Coronary artery (tissue), 2 donors: ENCODE data around the gene DTHD1.

Experiments used
- DNase-seq: peaks from one replicate; pipeline ENCODE4 v3.0.0-alpha.2; 2017; ENCODE audit warnings: low spot score
- H3K27ac ChIP-seq, 2 donors: fragments of 200-600 bp; sonication (generic); one replicate each; pipeline ENCODE4 v1.5.1; 2016 to 2019
- H3K4me3 ChIP-seq: fragments of 200-600 bp; sonication (generic); 2 replicates; pipeline ENCODE4 v1.5.1; 2016; ENCODE audit warnings: mild to moderate bottlenecking, moderate library complexity
- CTCF ChIP-seq: fragments of 200-600 bp; sonication (generic); IDR thresholded peaks from one replicate; pipeline ENCODE4 v1.5.1; 2019; ENCODE audit warnings: antibody characterized with exemption

DTHD1 gene

DNA sequence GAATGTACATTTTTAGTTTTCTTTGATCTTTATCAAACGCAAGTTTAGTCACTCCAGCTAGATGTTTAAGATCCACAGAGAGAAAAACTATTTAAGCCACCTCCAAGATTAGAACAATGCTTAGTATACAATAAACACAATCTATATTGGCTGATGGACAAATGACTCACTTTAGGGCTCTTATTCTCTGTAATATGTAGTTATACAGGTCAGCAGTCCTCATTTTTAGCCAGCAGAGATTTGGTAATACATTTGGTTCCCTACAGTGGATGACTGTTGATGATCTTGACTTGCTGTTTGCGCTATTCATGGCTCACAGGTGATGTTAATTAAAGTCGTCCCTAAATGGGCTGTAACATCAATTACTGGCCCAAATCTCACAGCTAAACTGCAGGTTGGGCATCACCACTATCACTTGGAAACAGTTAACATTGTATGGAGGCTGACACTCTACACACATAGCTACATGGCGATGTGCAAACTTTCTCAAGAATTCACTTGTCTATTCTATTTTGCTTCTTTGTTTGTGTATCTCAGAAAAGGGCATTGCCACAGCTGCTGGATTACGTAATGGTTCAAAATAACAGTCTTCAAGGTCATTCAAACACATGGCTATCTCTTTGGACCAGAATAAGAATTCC lies 11.8 kb upstream of the DTHD1 start:
- no peak overlapping the region for H3K27ac ChIP-seq
- no peak for DNase-seq
- TF ChIP-seq CTCF, result no peak
- no peak overlapping the region for H3K4me3 ChIP-seq

DNA sequence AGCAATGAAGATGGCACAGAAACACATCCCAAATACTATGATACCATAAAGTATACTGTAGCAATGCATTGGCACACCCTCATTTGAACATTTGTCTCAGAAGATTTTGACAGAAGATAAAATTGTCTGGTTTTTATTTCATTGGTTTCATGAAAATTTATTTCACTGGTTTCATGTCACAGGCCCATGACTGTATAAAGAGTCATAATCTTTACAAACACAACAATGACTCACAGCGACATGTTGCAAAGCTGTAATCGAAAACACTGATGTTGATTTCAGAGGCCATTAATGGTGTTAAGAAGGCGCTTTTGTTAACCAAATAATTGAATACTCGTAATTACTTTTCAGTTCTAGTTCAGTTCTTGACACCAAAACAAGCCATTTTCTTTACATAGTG lies 8.1 kb upstream of the DTHD1 start:
- no peak overlapping the region for H3K27ac ChIP-seq
- no peak for DNase-seq
- H3K4me3 ChIP-seq, result no peak overlapping the region
- TF ChIP-seq CTCF, result no peak

DNA sequence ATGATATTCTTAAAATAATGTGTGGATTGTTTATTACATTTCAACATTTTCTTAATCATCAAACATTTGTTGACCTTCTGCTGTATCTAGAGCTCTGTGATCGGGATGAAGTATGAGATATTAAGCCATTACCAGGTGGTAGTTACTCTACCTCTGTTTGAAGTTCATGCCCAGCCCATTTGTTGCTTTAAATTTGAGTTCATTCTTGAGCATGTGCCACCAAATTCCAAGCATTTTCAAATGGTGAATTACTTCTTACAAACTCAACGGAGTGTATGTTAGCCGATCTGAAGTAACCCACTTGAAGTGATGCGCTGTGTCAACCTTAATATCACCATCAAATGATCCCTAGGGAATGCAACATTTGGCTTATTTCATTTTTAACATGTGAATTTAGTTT lies 7.3 kb upstream of the DTHD1 start:
- TF ChIP-seq CTCF, result no peak
- H3K4me3 ChIP-seq, result no peak overlapping the region
- no peak overlapping the region for H3K27ac ChIP-seq
- DNase-seq, result no peak

GRCh38 chr4:36277533-36277932 lies 3.9 kb upstream of the DTHD1 start:
- Histone ChIP-seq H3K4me3 (no peak overlapping the region), H3K27ac (no peak overlapping the region)
- no peak for TF ChIP-seq CTCF
- no peak for DNase-seq

- no peak for DNase-seq
- H3K27ac ChIP-seq, result no peak overlapping the region
- no peak for TF ChIP-seq CTCF
- H3K4me3 ChIP-seq, result no peak overlapping the region
Observed at GRCh38 chr4:36278789-36279188, 2.6 kb upstream of the DTHD1 start.

DNA sequence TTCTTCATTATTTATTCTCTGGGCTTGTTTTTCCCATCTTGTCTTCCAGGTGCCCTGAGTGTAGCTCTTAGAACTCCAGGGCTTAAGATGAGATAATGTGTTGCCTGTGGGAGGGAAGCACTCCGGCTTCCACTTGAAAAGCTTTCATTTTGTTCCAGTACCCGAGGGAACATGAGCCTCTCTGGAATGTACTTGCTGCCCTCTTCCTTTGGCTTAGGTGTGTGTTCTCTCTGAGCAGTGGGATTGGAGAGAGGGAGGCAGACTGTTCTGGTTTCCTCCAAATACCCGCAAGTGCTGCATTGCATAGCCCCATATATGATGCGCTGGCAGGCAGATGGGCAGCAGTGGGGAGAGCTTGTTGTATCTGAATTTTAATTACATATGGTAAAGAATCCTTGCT lies 861 bp upstream of the DTHD1 start:
- no peak for TF ChIP-seq CTCF
- DNase-seq, result no peak
- no peak overlapping the region for H3K4me3 ChIP-seq
- H3K27ac ChIP-seq, result no peak overlapping the region

DNA sequence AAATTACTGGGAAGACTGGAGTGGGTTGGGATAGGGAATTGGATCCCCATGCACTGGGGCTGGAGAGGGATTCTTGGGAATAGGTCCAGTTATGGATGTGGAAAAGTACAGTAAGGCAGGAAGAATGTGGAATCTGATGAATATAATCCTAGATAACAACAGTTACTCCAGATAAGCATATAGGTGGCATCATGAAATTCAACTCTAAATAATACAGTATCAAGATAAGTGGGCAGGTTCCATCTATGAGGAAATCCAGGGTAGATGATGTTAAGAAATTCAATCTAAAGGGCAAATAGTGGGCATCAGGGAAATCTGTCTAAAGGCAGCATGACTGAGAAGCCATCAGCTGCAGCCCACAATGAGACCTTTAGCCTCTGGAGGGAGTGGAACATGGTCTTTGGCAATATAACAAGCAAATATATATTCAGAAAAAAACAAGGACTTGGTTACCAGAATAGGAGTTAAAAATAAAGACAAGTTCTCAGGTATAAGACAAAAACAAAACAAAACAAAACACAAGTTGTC lies 1.2 kb downstream of the DTHD1 start:
- Histone ChIP-seq H3K27ac (no peak overlapping the region), H3K4me3 (no peak overlapping the region)
- DNase-seq, result no peak
- TF ChIP-seq CTCF, result no peak
